Activated CD4-positive, CD25-positive, alpha-beta regulatory T cell treated with anti-CD3 and anti-CD28 coated beads, Interleukin-2, amount 50 U/mL, for 24 hours (primary cell): ENCODE measurements around the gene FIP1L1.
"Not testable (repeated sequence)": the region's sequence is repeated elsewhere in the genome, so short reads cannot be mapped to it uniquely, and the experiment has no call there.

Experiments
- ATAC-seq, 2 donors: fragments of 150-1000 bp; cut with Tn5 transposase; one replicate each; pipeline ENCODE4 v1.10.0; 2021; ENCODE audit warnings: mild to moderate bottlenecking in 1 of 2, moderate library complexity in 1 of 2

FIP1L1 gene

DNA sequence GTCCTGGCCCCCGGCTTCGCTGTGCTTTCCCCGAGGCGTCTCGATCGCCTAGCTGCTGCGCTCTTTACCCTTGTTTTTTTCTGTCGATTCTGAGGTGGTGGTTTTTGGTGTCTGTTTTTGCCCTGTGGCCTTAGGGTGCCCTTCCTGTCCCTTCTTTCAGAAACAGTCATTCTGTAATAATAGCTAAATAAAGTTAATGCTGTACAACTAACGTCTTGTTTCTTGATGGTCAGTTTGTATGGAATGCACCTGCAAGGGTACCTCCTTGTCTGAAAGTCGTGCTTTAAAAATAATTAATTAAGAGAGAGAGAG, 686 bp downstream of the FIP1L1 start:
- ATAC-seq: no peak

DNA sequence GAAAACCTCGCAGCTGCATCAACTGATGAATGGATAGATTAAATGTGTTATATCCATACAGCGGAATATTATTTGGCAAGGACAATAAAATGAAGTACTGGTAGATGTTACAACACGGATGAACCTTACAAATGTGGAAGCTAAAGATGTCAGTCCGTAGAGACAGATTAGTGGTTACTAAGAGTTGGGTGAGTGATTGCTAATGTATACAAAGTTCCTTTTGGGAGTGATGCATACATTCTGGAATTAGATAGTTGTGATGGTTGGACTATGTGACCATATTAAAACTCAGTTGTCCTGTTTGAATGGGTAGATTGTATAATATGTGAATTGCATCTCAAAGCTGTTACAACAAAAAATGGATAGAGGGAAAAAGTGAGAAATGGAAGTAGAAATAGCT, 2.8 kb downstream of the FIP1L1 start:
- no peak for ATAC-seq

DNA sequence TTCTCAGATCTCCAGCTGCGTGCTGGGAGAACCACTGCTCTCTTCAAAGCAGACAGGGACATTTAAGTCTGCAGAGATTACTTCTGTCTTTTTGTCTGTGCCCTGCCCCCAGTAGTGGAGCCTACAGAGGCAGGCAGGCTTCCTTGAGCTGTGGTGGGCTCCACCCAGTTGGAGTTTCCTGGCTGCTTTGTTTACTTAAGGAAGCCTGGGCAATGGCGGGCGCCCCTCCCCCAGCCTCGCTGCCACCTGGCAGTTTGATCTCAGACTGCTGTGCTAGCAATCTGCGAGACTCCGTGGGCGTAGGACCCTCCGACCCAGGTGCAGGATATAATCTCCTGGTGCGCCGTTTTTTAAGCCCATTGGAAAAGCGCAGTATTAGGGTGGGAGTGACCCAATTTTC, 32.0 kb downstream of the FIP1L1 start:
- not testable (repeated sequence) for ATAC-seq

DNA sequence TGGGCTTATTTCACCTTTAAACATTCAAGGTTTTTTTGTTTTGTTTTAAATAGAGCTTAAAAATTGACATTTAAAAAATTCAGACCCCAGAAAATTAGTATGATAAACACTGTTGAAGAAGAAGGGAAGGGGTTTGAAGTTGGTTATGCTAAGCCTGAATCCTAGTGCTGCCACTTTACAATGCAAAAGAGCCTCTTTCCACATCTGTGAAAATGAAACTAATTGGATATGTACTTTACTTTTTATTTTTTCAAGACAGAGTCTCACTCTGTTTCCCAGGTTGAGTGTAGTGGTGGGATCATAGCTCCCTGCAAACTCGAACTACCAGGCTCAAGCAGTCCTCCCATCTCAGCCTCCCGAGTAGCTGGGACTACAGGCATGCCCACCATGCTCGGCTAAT, 41.8 kb downstream of the FIP1L1 start:
- ATAC-seq: no peak

DNA sequence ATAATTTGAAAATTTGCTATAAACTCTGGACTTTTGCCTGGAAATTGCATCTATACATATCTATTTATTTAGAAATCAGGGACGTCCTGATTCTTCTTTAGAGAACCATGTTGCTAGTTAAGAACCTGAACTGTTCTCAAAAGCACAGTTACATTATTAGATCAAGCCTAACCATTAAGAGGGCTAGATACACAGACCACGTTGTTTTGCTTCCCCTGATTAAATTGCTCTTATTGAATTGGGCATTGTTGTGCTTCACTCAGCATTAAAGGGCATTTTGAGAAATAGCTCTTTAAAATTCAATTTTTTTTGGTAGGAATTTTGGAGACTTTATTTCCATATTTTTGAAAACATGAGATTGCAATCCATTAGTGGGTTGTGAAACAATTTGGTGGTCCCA, 44.4 kb downstream of the FIP1L1 start:
- no peak for ATAC-seq

DNA sequence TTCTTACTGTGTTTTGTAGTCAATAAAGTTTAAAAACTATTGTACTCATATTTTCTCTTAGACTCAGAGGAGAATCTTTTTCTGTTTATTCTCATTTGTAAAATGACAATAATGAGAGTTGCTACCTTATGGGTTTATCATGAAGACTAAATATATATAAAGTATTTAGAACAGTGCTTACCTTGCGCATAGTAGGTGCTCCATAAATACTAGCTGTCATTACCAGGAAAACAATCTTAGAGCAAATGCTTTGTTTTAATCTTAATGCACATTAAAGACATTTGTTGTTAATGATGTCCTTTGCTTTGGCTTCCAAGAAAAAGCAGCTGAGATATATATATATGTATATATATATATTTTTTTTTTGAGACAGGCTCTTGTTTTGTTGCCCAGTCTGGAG, 44.9 kb downstream of the FIP1L1 start:
- ATAC-seq: no peak

DNA sequence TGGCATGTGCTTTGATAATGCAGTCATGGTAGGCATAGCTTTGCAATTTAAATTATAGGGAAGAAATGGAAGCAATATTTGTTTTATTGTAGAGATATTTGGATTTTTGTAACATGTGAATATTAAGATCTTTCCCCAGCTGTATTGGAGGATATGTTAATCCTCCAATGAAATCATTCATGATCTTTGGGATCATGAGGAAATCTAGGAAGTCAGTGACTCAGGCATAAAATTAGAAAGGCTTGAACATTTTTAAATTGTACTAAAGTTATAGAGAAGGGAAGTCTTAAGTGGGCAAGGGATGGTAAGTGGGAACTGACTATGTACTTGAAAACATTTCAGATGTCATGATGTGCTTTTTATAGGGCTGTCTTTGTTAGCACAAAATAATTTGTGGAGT, 46.8 kb downstream of the FIP1L1 start:
- no peak for ATAC-seq

DNA sequence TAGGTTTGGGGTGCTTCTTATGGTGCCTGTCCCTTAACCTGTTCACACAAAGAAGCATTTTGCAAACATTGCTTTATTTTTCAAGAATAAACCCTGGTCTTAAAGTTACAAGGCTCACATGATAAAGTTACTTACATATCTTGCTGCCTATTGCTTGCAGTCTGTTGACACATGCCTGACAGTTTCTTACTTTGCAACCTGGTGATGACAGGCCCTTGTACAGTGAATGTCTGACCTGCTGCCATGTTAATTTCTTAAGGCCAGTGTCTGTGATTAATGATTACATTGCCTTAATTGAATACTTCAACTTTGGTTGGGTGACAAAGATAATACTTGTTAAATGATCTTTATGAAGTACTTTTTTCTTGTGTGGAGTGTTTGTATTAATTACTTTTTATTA, 49.9 kb downstream of the FIP1L1 start:
- no peak for ATAC-seq

DNA sequence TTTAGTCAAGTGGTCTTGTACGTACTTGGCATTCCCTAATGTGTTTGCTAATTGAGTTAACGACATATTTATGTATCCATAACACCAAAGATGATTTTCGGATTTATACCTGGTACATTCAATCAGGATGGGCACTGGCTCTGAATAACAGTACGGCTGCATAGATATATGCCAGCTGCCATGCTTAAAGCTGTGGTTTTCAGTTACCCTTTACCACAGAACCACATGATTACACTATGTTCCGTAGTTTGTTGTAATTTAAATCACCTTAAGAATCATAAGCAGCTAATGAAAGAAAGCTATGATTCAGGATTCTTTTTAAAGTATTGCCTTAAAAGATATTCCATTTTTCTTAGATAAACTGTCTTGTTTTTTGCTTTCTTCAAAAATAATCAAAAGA, 53.6 kb downstream of the FIP1L1 start:
- ATAC-seq: peak in 1 of 2 donors; percentile 52

DNA sequence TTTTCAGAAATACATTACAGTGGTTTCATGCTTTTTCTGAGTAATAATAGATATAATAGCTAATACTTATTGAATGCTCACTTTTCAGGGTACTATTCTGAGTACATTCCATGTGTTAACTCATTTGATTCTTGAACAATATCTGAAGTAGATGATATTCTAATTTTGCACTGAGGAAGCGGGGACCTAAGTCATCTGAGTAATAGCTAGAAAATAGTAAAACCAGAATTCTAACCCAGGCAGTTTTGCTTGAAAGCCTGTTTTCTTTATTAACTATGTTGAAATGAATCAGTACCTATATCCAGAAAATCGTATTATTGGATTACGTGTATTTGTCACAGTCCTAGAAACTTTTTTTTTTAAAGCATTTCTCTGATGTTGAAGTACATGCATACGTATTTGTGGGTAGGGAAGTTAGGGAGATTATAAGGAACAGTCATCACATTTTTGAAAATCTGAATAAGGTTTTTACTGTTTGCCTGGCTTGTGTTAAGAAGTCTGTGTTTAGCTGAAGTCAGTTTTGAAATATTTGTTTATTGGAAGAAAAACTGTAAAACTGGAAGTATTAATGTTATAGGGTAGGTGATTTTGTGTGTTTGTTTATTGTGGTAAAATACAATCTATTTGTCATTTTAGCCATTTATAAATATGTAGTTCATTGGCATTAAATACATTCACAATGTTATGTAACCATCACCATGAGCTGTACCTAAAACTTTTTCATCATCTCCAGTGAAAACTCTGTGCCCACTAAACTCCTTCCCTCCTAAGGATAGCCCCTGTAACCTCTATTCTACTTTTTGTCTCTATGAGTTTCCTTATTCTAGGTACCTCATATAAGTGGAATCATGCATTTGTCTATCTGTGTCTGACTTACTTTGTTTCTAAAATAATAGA, 55.3 kb downstream of the FIP1L1 start:
- ATAC-seq: peak; percentile 89 to 92

DNA sequence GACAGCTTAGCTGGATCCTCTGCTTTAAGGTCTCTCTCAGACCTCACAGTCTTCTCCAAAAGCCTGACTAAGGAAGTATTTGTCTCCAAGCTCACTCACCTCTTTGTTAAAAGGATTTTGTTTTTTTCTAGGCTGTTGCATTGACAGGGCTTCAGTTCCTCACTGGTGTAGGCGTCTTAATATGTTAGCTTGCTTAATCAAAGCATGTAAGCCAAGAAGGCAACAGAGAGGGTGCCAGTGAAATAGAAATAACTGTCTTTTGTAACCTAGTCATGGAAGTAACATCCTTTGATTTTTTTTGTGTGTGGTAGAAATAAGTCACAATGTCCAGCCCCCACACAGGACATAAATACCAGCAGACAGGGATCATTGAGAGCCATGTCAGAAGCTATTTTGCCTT, 58.8 kb downstream of the FIP1L1 start:
- no peak for ATAC-seq

DNA sequence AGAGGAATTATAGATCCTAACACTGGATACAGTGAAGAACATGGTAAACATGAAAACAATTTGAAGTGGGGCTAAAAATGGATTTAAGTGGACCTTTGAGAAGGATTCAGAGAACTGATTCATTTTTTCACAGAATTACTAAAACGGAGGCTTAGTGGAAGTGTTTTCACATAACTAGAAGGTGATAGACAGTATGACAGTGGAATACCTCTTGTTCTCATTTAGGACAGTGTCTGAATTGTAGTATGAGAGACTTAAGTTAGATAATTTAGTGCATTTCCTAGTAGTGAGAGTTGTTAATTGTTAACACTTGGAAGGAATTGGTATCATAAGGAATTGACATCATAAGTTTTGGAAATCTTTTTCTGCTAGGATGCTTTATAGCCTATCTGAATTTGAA, 64.1 kb downstream of the FIP1L1 start:
- no peak for ATAC-seq

DNA sequence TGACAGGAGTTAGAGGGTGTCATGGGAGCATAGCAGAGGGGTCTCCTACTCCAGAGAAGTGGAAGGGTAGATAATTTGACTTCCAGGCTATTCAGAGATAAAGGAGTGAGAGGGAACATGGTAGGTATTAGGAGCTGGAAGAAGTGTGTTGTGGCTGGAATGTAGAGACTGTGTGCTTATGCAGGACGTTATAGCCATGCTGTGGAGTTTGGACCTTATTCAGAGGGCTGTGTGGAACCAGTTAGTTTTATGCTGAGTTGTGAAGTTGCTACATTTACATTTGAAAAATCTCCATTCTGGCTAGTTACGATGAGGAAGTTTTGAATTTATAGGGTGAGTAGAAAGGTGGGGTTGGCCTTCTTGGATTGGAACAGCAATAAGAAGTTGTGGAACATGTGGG, 67.5 kb downstream of the FIP1L1 start:
- ATAC-seq: no peak

DNA sequence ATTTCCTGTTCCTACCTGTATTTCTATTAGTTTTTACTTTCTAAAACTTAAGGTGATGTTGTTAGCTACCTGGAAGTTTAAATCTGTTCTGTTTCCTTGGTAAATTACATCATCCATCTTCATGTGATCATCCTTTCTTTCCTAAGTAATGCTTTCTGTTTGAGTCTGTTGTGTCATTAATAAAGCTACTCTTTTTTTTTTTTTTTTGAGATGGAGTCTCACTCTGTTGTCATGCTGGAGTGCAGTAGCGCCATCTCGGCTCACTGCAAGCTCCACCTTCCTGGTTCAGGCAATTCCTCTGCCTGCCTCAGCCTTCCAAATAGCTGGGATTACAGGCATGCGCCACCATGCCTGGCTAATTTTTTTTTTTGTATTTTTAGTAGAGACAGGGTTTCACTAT, 73.3 kb downstream of the FIP1L1 start:
- ATAC-seq: no peak

DNA sequence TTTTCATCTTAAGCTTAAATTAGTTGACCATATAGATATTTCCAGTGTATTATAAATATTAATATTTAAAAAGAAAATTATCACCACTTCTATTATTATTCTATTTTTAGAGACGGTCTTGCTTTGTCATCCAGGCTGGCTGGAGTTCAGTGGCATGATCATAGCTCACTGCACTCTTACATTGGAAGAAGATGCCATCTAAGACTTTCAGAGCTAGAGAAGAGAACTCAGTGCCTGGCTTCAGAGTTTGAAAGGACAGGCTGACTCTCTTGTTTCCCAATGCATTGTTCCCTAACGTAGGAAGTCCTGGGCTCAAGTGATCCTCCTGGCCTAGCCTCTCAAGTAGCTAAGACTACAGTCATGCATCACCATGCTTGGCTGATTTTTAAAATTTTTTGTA, 75.9 kb downstream of the FIP1L1 start:
- ATAC-seq: no peak

DNA sequence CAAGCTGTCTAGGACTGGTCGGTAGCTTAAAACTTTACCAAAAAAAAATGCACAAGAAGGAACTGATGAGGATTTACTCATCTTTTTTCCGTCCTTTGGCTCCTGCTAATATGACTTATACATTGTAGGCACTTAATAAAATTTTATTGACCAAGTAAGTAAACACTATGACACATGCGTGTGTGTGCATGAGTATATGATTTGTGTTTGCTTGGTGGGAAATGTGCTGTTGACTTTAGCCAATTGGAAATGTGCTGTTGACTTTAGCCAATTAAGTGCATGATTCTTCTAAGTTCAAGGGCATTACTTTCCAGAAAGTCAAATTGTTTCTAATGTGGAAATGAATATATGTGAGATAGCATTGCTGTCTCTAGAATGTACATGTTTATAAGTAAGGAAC, 78.3 kb downstream of the FIP1L1 start:
- ATAC-seq: no peak

DNA sequence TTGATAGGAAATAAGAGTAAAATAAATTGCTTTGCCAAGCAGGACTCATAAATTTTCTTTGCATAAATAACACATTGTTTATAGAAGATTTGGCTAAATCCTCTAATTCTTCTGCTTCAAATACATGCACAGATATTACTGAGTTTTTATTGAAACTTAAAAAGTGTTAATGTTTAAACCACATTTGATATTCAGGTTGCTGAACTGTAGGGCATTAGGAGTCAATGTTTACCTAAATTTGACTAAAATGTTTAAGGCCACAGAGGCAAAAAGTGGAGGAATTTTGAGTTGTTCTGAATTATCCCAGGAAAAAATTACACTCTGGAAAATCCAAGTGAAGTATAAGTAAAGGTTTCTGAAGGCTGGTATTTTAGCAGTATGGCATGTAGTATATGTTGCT, 78.7 kb downstream of the FIP1L1 start:
- no peak for ATAC-seq

DNA sequence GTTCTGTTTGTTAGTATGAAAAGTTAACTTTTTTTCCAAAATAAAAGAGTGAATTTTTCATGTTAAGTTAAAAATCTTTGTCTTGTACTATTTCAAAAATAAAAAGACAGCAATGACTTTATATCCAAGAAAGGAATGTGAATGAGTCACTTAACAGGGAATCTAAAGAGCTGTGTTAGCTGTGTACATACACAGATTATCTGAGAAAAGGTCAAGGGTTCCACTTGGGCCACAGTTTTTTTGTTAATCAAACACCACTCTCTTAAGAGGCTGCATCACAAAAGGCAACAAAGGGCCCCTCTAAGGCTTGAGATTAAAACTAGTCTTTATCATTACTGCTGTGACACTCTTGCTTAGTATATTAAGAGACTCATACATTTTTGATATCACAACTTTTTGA, 82.1 kb downstream of the FIP1L1 start:
- no peak for ATAC-seq

DNA sequence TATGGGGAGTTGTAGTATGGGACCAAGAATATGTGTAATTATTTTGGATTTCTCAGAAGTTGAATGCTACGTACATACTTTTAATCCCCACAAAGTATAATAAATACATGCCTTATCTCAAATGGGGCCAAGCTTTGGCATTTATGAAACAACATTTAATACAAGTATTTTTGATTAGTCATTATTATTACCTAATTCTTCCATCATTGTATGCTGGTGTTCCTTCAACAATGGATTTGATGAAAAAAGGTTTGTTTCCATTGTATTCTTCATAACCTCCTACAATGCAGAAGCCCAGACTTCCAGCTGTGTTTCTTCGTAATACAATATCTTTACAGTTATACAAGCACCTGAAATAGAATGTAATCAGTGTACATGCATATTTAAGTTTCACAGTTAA, 83.8 kb downstream of the FIP1L1 start:
- ATAC-seq: no peak

DNA sequence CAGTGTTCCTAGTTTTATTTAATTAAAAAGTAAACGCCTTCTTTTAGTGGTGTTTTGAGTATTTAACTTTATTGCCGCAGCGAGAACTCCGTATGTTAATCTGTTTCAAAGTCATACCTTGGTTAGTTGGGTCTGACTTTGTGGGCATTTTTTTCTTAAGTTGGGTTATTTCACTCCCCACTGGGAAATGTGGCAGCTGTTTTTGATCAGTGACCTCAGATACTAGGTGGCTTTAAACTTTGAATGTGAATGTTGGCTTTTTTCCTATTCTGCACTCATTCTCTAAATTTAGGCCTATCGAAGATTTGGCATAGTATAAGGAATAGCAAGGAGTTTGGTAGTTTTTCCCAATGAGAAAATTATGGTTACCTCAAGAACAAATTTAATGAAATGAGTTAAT, 85.9 kb downstream of the FIP1L1 start:
- no peak for ATAC-seq

DNA sequence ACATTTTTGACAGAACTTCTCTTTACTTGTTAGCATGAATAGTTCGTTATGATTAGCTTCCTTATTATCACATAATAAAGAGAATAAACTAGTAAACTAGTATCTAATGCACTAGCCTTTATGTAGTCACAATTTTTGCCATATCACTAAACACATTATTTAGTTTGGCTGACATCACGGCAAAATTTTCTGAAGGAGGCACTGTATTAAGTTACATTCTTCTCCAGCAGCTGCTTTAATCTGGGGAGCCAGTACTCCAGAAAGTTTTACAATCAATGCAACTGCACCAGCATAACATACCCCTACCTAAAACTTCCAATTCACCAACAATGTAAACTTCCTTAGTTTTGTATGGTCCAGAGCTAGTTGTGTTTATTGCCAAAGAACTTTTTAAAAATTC, 87.8 kb downstream of the FIP1L1 start:
- ATAC-seq: no peak

DNA sequence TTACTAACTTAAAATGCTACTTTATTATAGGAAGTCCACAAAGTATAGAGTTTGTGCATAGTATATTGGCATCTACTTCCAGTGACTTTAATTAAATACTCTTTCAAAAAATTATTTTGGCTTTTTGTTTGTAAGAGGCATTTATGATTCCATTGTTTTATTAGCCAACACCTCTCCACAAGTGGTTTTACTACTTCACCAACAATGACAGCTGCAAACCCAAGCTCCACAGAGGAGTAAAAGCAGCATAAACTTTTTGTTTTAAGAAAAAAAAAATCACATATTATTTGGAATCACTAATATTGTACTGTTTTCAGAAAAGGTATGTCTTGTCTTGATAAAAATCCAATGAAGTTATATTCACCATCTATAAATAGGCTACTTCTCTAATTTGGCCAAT, 88.5 kb downstream of the FIP1L1 start:
- no peak for ATAC-seq

DNA sequence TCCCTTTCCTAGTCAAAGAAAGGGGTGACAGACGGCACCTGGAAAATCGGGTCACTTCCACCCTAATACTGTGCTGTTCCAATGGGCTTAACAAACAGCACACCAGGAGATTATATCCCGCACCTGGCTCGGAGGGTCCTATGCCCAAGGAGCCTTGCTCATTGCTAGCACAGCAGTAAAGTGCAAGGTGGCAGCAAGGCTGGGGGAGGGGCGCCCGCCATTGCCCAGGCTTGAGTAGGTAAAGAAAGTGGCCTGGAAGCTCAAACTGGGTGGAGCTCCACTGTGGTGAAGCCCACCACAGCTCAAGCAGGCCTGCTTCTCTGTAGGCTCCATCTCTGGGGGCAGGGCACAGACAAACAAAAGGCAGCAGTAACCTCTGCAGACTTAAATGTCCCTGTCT, 89.1 kb downstream of the FIP1L1 start:
- ATAC-seq: not testable (repeated sequence)

DNA sequence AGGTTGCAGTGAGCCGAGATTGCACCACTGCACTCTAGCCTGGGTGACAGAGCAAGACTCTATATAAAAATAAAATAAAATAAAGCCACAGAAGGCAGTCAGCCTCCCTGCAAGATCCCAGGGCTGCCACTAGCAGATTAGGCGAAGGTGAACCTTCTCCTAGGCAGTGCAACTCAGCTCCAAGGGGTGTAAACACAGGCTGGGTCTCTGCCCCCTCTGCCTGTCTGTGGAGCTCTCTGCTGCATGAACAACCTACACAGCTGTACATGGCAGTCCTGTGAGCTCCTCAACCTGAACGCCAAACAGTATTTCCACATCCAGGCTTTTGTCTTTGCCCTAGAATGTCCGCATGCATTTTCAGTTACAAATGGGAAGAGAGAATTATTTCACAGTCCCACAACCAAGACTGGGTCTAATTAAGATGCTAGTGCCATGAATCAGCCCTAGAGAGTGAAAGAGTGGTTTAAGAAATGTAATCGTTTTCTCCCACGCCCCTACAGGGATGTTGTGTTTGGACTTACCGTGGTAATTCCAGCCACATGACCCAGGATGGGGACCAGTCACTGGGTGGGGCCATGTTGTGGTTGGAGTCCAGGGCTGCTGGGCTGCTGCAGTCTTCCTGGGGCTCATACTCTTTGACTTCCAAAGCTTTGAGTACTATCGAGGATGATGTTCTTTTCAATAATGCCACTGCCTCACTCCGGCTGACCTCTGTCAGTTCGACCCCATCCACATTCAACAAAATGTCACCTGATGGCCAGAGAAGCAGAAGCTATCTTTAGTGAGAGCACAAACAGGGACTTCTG, 99.0 kb downstream of the FIP1L1 start:
- ATAC-seq: no peak
